Stimulated activated CD8-positive, alpha-beta memory T cell treated with anti-CD3 and anti-CD28 coated beads, Interleukin-12 subunit alpha, Interleukin-12 subunit beta, amount 100 ng/mL, for 4 hours (primary cell): ENCODE data around the gene IL17RE.

Experiments used
- DNase-seq: peaks from one replicate; pipeline ENCODE4 v3.0.0-alpha.2; 2020; ENCODE audit warnings: low read depth

IL17RE gene

GRCh38 chr3:9955611-9956352 lies 53.1 kb downstream of the IL17RE start:
- no peak for DNase-seq

- no peak for DNase-seq
These were observed 54.6 kb downstream of the IL17RE start for GRCh38 chr3:9957214-9957613.

- no peak for DNase-seq
These were observed 62.7 kb downstream of the IL17RE start for GRCh38 chr3:9965200-9965875.
